Neural crest cell (in vitro differentiated cells): Measurements from ENCODE around the gene ARFRP1. TPM values are rescaled to one million over a fixed set of nuclear protein-coding genes. Genes with fewer than 3 reads are reported as not detected.
A peak's percentile ranks its signal among the peaks of the same experiment; 100 is the strongest.

Experiments
- DNase-seq: peaks from one replicate; pipeline ENCODE4 v3.0.0; 2021; ENCODE audit warnings: low read depth, mixed read lengths, low spot score
- H3K27ac Mint-ChIP-seq: one replicate; pipeline ENCODE4 v1.8.0; 2021; ENCODE audit warnings: mild to moderate bottlenecking, mixed read lengths; ENCODE audit not compliant: unreplicated experiment
- H3K27me3 Mint-ChIP-seq: 2 replicates; pipeline ENCODE4 v1.8.0; 2021; ENCODE audit warnings: low read depth, mild to moderate bottlenecking, mixed read lengths
- H3K36me3 Mint-ChIP-seq: 2 replicates; pipeline ENCODE4 v1.8.0; 2021; ENCODE audit warnings: low read depth, mild to moderate bottlenecking, mixed read lengths
- H3K4me1 Mint-ChIP-seq: 2 replicates; pipeline ENCODE4 v1.8.0; 2021; ENCODE audit warnings: mixed read lengths
- H3K4me3 Mint-ChIP-seq: one replicate; pipeline ENCODE4 v1.8.0; 2021; ENCODE audit warnings: mild to moderate bottlenecking, mixed read lengths
- H3K9me3 Mint-ChIP-seq: 2 replicates; pipeline ENCODE4 v1.8.0; 2021; ENCODE audit warnings: mixed read lengths
- total RNA-seq: library from RNA; stranded (reverse); gene quantifications from 2 replicates; pipeline ENCODE4 v1.2.1, GENCODE V29; 2021
- TF ChIP-seq, protein P1 (sequence below): fragments of 200-600 bp; sonication (generic); conservative IDR thresholded peaks from 2 replicates; pipeline ENCODE4 v1.5.0; 2021; ENCODE audit warnings: antibody characterized with exemption, mild to moderate bottlenecking

The ARFRP1 gene
- total RNA-seq, 1 donor from 2014 or later = 42.1 TPM

DNA sequence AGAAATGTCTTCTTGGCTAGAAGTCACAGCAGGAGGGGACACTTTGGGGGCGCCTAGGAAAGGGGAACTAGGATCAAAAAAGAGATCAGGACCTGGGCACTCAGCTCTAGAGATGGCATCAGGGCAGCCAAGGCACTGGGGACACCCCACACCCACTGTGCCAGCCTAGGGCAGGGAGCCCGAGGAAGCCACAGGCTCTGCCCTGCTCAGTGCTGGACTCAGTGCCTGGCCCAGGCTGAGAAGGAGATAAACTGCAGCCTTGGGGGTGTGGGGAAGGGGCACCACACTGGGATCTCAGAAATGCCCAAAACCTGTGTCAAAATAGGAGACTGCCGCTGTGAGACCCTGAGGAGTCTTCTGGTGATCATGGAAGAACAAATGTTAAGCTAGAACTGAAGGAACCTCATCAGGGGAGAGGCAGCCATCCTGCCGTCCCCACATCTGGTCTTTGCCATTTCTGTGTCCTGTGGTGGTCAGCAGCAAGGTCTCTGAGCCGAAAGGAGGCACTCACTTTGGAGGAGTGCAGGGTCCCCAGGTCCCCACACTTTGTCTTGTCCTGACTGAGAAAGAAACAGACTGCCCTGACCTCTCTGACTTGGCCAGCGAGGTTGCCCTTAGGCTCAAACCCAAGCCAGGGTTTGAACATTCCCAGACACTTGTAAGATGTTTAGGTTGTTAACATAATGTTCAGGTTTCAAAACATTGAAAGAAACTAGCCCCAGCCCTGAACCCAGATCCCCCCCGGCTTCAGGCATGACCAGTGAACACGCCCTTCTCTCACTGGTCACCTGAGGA, 2.3 kb downstream of the ARFRP1 start:
- H3K4me1 Mint-ChIP-seq = peaks cover 19% of the 10 kb centered on the region
- H3K27me3 Mint-ChIP-seq = peaks cover 2% of the 10 kb centered on the region
- TF ChIP-seq, protein P1, sequence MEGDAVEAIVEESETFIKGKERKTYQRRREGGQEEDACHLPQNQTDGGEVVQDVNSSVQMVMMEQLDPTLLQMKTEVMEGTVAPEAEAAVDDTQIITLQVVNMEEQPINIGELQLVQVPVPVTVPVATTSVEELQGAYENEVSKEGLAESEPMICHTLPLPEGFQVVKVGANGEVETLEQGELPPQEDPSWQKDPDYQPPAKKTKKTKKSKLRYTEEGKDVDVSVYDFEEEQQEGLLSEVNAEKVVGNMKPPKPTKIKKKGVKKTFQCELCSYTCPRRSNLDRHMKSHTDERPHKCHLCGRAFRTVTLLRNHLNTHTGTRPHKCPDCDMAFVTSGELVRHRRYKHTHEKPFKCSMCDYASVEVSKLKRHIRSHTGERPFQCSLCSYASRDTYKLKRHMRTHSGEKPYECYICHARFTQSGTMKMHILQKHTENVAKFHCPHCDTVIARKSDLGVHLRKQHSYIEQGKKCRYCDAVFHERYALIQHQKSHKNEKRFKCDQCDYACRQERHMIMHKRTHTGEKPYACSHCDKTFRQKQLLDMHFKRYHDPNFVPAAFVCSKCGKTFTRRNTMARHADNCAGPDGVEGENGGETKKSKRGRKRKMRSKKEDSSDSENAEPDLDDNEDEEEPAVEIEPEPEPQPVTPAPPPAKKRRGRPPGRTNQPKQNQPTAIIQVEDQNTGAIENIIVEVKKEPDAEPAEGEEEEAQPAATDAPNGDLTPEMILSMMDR = no peak
- H3K9me3 Mint-ChIP-seq = no peaks in the 10 kb centered on the region
- H3K36me3 Mint-ChIP-seq = peaks cover 4% of the 10 kb centered on the region
- no peak overlapping the region for H3K27ac Mint-ChIP-seq
- no peak for DNase-seq
- peak overlapping the region; percentile 90 for H3K4me3 Mint-ChIP-seq

DNA sequence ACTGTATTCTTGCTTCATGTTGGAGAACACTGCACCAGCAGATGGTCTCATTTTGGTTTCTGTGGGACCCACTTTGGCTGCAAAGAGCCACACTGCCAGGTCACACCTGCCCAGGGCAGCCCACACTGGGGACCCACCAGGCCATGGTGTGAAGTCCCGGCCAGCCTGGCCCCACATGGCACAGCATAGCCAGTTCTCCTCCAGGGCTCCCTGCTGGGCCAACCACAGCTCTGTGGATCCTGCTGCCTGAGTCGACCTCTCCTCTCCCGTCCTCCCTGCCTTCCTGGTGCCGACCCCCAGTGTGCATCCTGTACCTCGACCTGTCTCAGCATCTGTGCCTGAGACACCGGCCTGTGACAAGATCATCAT, 3.0 kb downstream of the ARFRP1 start:
- Mint-ChIP-seq H3K9me3 (no peaks in the 10 kb centered on the region), H3K4me1 (peaks cover 17% of the 10 kb centered on the region), H3K27me3 (peaks cover 4% of the 10 kb centered on the region), H3K4me3 (peak overlapping the region; percentile 90), H3K36me3 (peaks cover 3% of the 10 kb centered on the region), H3K27ac (no peak overlapping the region)
- TF ChIP-seq, protein P1 = no peak
- no peak for DNase-seq

DNA sequence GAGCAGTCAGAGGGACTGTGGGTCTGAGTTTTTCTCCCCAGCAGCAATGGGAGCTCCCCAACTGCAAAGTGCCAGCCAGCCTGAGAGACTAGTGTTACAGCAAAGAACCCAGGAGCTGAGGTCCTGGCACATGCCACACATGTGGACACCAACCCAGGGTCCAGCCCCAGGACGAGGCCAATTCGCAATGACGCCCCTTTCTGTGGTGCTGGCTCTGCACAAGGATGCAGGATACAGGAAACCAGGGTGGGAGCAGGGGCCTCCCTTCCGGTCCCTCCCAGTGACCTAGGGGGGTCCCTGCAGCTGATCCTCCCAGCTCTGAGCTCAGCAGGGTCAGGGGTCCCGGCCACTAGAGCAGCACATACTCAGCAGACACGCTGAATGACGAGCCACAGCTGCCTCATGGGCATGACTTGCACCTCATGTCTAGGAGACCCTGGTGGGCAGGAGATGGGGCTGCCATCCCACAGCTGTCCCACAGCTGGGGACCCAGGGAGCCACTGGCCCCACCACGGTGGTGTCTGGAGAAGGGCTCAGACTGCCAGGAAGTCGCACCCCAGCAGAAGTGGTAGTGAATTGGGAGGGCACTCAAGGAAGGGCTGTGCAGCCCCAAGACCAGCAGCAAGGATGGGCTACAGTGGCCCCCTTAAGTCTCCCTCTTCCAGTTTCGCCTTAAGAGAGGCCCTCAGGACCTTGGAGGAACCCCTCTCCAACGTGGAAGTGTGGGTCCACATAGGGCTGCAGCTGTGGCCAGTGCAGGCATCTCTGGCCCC, 3.6 kb downstream of the ARFRP1 start:
- DNase-seq = no peak
- Mint-ChIP-seq H3K4me3 (peak overlapping the region; percentile 78), H3K9me3 (no peaks in the 10 kb centered on the region), H3K27me3 (peaks cover 4% of the 10 kb centered on the region), H3K27ac (no peak overlapping the region), H3K4me1 (peaks cover 16% of the 10 kb centered on the region), H3K36me3 (peaks cover 3% of the 10 kb centered on the region)
- TF ChIP-seq, protein P1 = no peak

DNA sequence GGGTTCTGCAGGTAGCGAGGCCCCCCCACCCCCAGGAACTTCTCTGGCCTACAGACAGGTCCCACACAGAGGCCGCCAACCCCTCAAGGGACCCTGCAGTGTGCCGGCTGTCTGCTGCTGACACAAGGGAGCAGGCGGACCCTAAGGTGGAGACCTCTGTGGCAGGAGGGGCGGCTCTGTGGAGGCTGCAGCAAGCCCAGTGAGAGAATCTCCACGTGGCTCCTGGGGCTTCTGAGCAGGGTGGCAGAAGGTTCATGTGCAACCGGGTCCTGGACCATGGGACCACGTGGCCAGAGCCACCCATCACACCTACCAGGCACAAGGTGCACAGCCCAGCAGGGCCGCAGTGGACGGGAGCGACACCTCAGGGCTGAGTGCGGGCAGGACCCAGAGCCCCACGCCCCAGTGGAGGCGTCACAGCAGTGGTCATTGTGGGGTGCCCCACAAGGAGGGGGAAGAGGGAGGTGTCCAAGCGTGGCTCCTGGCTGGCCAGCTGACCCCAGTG, 4.3 kb downstream of the ARFRP1 start:
- Mint-ChIP-seq H3K27ac (no peak overlapping the region), H3K36me3 (no peaks in the 10 kb centered on the region), H3K9me3 (no peaks in the 10 kb centered on the region), H3K27me3 (peaks cover 4% of the 10 kb centered on the region), H3K4me3 (no peak overlapping the region), H3K4me1 (peaks cover 10% of the 10 kb centered on the region)
- TF ChIP-seq, protein P1 = no peak
- no peak for DNase-seq

DNA sequence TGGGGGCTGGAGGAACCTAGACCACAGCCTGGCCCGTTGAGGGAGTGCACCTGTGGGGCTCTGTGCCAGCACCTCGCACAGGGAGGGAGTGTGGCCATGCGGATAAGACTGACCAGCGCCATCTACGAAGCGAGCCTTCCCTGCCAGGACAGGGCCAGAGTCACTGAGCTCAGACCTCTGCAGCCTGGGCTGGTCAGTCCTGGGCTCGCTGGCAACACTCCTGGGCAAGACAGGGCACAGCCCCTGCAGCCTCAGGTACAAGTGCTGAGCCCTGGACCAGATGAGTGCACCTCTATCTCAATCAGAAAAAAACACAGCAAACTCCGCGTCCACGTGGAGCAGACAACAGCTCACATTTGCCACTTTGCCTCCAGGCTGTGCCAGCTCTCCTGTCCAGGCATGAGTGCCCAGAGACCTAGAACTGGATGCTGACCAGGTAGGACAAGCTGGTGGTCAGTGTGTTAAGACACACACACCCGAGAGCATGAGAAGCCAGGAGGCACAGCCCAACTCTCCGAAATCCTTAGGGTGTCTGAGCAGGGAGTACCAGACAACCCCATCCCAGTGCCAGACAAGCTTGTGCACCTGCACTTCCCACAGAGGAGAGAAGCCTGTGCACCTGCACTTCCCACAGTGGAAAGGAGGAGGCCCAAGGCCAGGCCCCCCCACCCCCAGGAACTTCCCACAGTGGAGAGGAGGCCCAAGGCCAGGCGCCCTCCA, 4.9 kb downstream of the ARFRP1 start:
- Mint-ChIP-seq H3K9me3 (no peaks in the 10 kb centered on the region), H3K36me3 (no peaks in the 10 kb centered on the region), H3K27ac (no peak overlapping the region), H3K4me3 (peak overlapping the region; percentile 57), H3K4me1 (peaks cover 9% of the 10 kb centered on the region), H3K27me3 (peaks cover 7% of the 10 kb centered on the region)
- TF ChIP-seq, protein P1 = no peak
- DNase-seq = no peak
